OCI-M1 (cell line): ENCODE results near the gene RESP18.
A peak's percentile ranks its signal among the peaks of the same experiment; 100 is the strongest.

Source experiments
- DNase-seq: peaks from one replicate; lab custom pipeline; 2025; lab: John Stamatoyannopoulos, UW

Gene RESP18

GRCh38 chr2:219277703-219278654 lies 54.6 kb downstream of the RESP18 start:
- peak; percentile 89 for DNase-seq
